T1000 (cell line): Measurements from ENCODE around the gene COX6B2.

Experiments used
- DNase-seq: peaks from one replicate; lab custom pipeline; 2025; ENCODE audit warnings: mixed read lengths; lab: John Stamatoyannopoulos, UW

Gene COX6B2

DNA sequence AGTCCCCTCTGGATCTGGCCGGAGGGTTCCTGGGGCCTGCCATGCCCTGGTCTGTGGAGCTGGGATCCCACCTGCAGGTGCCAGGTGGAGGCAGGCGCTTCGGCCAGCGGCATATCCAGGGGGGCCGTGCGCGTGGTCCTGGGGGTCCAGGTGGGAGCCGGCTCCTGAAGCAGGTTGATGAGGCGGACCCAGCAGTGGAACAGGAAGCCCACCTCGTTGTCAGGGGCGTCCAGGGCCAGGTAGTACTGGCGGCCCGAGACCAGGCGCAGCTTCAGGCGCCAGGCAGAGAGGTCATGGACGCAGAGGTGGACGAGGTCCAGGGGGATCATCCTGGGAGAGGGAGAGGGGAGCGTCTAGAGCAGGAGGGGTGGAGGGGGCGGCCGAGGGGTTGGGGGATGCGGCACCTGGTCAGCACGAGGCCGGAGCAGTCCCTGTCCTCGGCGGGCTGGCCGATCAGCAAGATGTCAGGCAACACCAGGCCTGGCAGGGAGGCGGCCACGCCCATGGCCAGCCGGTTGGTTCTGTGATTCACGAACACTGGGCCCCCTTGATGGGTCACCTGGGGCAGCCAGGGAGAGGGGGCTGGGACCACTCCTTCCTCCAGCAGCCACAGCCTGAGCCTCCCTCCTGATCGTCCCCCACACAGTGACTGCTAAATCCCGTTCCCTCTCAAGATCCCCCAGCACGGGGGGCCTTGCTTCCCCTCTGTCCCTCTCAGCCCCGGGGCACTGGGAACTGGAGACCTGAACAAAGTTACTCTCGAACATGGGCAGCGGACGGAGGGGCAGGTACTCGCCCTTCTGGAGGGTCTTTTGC is 7.9 kb upstream of the COX6B2 start:
- no peak for DNase-seq

DNA sequence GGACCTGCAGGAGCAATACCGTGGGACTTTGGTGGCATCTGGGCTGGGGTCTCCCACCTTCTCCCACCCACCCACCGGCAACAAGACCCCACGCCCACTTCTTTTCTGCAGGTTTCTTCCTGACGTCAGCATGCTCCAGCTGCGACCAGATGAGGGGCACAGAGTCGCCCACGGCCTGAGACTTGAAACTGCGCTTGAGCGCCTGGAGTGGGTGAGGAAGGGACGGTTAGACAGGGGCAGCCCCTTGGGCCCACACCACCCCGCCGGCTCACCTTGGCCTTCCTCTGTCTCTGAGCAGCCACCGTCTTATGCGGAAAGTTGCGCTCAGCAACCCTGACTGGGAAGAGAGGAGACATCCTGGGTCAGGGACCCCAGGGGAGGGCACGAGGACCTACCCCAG is 6.4 kb upstream of the COX6B2 start:
- no peak for DNase-seq

DNA sequence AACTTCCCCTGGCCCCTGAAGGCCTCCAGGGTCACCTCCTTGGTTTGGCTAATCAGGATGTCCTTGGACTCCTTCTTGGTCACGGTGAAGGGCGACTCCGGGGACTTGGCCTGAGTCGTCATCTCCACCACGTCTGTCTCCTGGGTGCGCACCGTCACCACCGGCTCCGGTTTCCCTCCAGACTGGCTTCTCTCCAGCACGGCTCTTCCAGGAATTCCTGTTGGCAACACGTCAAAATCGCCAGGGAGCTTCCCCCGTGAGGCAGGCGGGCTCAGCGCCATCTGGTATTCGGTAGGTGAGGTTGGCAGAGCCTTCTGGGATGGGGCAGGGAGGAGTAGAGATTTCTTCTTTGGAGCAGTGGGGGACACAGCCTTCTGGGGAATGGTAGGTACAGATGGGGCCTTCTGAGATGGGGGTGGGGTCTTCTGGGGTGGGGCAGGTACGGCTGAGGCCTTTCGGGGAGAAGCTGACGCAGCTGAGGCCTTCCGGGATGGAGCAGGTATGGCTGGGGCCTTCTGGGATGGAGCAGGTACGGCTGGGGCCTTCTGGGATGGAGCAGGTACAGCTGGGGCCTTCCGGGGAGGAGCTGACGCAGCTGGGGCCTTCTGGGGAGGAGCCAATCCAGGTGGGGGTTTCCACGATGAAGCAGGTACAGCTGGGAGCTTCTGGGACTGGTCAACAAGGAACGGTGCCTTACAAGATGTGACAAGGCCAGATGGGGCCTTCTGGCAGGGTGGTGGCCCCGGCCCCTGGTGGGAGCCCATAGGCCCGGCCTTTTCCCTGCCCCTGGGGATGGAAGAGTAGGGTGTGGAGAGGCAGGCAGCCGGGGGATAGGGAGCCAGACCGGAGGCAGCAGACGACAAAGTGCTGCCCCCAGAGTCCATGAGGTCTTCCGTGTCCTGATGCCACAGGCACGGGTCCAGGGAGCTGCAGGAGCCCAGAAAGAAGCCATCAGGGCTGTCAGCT is 4.7 kb upstream of the COX6B2 start:
- no peak for DNase-seq

DNA sequence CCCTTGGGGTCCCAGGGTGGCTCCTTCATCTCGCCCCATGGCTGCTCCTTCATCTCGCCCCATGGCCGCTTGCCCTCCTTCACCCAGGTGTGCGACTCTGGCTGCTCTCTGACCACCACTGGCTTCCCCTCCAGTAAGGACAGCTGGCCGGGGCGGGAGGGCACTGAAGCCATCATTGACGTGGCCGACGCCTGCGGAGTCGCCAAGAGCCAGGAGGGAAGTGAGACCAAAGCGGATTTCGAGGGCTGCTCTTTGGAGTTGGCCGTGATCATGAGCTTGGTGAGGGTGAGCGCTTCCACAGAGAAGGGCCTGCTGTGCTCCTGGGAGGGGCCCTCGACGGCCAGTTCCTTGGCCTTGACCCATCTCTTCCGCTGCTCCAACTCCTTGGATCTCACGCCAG is 4.0 kb upstream of the COX6B2 start:
- DNase-seq = no peak

DNA sequence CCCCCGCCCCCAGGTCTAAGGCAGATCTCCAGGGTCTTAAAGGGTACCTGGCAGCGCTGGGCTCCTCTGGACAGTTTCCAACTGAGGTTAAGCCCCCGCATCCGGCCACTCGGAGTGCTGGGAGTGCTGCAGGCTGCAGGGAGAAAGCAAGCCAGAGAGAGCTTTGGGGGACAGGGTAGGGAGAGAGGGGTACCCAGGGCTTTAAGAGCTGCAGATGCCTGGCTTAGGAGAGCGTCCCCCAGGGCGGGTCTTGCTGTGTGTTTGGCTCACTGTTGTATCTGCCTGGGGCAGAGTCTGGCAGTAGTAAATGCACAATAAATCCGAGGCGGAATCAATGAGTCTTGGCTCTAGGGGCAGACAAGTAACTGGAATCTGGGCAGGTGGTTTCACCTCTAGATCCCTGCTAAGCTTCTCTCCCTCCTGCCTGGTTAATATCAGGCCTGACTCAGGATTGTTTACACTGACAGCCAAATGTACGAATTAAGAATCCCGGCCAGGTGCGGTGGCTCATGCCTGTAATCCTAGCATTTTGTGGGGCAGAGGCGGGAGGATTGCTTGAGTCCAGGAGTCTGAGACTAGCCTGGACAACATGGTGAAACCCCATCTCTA is 798 bp upstream of the COX6B2 start:
- no peak for DNase-seq

DNA sequence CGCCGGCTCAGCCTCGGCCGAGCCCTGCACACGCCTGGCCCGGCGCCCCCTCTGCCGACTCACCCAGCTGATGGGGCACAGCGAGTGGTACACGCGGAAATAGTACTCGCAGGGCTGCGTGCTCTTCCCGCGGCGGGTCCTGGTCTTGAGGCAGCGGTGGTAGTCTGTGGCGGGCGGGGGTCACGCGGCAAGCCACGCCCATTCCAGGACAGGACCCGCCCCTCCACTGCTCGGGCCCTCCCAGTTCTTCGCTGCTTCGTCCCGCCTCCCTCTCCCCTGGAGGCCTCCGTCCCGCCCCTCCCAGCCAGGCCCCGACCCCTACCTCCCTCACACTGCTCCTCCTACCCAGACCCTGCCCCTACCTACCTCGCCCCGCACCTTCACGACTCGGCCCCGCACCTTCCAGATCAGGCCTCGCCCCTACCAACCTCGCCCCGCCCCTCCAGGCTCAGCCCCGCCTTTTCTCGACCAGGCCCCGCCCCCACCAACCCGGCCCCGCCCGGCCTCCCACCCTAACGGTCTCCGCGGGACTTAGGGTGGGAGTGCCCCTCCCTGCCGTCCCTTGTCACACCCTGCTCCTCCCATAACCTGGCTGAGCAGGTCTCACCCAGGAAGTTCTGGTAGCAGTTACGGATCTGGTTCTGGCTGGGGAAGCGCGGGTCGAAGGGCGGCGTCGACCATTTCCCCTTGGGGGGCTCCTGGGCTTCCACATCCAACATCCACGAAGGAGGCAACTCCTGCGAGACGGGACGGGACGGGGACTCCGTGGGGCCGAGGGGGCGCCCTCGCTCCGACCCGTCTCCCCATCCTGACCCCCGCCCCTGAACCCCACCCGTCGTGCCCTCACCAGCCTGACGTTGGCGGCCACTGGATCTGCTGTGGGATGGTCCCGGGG is 469 bp downstream of the COX6B2 start:
- DNase-seq = peak; percentile 54

DNA sequence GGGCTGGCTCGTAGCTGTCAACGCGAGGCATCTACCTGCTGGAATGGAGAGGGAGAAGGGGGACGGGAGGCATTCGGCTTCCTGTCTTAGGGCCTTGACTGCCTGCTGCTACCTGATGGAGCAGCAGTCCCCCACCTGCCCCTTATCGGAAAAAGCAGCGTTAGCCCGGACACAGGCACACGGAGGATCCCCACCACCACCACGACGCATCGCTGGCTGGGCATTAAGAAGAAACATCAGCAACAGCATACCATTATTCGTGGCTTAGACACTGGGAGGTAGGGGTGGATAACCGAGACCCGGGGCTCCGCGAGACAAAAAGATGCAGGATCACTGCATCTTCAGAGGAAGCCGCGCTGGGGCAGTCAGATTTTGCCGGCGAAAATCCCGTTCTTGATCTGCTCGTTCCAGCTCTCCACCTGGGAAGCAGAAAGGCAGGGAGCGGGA is 1.1 kb downstream of the COX6B2 start:
- DNase-seq = no peak

DNA sequence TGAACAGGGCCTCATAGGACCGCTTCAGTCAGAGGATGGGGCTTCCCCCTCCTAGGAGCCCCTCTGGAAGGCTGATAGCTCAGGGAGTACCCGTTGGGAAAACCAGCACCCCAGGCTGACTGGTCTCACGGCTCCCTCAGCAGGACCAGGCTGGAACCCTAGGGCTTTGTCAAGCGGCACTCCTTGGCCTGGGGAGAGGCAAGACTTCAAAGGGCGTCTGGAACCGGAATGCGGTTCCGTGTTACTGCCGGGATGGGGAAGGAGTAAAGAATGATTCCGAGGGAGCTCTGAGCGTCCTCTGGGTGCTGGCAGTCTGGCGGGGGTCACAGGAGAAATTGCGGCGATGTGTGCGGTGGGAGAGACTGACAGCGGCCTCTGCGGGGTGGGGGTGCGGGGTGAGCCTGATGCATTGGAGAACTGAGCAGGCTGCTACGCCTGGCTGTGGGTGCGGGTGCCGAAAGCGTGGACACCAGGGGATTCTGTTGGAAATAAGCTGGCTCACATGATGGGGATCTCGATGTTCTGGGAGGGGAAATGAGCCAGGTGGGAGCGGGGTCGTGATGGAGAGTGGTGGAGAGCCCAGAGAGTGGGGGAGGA is 1.9 kb downstream of the COX6B2 start:
- DNase-seq = no peak

DNA sequence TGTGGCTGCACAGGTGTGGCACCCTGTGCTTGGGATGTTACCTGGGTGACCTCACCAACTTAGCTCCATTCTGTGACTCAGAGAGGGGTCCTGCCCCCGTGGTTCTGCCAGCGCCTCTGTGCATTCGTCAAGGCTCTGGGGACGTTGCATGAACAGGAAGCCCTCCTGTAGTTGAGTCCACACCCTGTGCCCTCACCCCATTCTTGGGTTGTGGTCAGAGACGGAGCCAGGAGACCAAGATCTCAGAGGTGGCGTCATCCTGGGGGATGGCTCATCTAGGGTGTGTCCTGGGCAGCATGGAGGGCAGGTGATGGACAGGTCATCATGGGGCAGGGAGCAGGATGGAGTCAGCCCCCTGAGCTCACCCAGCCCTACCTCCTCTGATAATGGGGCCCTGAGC is 2.5 kb downstream of the COX6B2 start:
- no peak for DNase-seq

DNA sequence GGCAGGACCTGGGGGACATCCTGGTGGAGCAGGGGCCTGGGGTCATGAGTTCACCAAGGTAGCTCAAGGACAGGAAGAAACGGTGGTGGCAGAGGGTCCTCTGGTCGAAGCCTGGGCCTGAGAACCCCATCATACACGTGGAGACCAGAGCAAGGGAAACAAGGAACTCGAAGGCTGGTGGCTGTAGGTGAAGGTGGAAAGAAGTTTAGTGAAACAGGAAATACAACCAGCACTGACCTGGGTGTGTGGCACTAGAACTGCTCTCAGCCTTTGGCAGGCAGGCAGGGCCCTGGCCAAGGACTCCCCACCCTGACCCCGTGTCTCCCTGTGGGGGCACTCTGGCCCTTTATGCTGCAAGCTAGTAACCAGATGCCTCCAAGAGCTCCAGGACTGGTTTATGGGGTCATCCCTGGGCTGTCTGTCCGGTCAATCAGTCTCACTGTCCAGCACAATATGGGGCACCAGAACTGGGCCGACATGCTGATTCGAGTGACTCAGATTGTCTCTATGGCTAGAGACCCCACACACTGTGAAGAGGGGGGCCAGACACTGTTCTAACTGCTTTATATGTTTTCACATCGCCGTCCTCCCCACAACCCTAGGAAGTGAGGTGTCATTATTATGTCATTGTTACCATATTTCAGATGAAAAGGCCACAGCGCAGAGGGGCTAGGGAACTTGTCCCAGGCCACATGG is 3.8 kb downstream of the COX6B2 start:
- no peak for DNase-seq

DNA sequence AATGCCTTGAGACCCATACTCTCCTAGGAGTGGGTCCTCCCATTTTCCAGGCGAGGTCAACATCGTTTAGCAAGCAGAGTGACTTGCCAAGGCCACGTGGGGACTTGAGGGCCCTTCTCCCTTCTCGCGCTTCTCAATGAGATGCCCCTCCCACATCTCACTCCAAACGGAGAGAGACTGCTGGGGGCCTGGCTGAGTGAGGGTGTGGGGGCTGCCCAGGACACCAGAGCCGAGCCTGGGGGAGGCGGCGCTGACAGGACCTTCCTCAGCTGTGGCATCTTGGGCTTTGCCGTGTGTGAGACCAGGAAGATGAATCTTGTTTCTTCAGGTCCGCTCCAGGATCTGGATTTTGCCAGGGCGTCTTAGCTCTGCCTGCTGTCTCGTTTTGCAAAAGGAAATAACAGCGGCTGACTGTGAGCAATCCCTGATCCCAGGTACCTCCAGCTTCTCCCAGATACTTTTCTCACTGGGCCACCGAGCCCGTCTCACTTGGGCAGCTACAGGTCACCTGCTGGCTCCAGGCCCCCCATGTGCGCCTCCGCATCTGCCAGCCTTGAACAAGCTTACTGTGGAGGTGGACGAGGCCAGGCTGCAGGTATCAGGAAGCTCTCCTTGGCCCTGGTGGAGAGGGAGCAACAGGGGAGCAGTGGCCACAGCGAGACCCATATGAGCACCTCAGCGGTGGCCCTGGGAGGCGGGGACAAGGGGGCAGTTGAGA is 6.0 kb downstream of the COX6B2 start:
- DNase-seq = no peak

DNA sequence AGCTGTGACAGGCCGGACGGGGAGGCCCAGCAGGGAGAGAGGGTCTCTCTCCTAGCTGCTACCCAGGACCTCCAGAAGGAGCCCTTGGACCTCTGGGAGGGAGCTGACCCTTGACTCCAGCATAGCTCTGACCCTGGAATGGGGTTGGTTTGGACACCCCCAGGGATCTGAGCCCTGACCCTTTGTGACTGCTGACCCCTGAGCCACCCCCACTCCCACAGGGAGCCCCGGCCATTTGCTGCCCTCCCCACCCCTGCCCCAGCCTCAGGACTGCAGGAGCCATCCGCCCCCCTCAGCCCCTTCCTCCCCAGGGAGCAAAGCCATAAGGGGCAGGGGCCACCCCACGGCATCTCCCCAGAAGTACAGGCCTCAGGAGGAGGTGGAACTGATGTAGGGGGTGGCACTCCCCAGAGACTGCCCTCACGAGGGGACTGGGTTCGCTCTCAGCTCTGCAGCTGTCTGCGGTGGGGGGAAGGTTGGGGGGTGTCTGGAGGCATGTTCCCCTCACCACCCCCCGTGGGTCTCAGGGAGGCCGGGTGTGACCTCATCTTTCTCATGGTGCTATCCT is 7.0 kb downstream of the COX6B2 start:
- DNase-seq = no peak

DNA sequence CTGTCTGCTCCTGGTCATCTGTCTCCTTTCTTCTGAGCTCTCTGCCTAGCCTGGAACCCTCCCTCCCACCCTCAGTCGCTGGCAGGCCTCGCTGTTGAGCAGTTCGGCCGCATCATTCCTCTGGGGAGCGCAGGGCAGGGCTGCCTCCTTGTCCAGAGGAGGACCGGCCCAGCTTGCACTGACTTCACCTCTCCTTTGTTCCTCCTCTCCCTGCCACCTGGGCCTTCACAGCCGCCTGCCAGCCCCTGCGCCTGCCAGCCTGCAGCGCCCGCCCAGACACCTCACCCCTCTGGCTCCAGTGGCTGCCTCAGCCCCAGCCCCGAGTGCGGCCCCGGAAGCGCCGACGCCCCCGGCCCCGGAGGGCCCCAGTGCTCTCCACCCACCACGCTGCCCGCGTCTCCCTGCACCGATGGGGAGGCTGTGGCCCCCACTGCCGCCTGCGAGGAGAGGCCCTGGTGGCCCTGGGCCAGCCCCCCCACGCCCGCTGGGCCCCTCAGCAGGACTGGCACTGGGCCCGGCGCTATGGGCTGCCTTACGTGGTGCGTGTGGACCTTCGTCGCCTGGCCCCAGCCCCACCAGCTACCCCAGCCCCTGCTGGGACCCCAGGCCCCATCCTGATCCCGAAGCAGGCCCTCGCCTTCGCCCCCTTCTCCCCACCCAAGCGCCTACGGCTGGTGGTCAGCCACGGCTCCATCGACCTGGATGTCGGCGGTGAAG is 7.6 kb downstream of the COX6B2 start:
- DNase-seq = no peak

DNA sequence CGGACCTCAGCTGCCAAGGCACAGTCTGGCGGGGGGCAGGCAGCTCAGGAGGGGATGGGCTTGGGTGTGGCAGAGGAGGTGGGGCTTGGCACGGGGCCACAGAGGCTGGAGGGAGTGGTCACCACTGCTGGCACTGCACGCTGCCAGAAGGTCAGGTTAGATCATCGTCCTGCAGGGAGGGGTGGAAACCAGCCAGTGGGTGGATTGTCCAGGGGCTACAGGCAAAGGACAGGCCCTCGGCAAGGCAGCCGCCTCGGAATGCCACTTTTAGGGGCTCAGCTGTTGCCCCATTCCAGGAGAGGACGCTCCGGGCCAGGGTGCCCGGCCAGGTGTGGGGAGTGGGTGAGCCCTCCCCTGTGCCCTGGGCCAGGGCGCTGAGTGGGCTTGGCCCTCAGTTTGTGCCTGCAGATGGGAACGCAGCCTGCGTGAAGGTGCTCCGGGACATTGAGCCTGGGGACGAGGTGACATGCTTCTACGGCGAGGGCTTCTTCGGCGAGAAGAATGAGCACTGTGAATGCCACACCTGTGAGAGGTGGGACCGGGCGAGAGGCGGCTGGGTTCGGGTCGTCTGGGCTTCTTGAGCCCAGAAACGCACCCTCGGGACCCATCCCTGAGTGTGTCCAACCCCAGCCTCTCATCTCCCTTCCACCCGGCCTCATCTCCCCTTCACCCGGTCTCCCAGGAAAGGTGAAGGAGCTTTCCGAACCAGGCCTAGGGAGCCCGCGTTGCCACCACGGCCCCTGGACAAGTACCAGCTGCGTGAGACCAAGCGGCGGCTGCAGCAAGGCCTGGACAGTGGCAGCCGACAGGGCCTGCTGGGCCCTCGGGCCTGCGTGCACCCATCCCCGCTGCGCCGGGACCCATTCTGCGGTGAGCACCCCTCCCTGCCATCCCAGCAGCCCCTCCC is 8.4 kb downstream of the COX6B2 start:
- DNase-seq = no peak

DNA sequence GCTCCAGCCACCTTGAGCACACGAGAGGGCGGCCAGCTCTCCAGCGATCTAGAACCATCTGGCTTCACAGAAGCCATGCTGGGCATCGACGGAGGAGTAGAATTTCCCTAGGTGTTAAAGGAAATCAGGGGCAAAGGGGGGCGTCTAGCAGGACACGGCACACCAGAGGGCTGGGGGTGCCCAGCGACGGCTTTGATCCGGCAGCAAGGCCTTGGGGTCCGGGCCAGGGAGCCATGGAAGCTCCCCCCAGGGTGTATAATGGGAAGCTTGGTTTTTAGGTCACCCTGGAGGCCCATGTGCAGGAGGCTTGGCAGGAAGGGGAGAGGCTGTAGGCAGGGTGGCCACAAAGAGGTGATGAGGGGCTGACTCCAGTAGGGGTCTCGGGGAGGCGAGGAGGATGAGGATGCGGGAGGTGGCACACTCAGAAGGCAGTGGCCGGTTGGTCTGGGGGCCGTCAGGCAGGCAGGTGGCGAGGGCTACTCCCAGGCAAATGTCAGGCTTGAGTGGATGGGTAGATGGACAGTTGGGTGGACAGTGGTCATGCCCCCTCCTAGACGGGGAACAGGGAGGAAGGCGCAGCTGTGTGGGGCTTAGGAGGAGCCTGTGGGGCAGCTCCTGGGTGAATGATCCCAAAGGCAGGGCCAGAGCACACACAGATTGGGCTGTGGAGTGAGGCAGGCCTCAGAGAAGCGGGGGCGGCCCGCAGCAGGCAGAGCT is 9.3 kb downstream of the COX6B2 start:
- no peak for DNase-seq

DNA sequence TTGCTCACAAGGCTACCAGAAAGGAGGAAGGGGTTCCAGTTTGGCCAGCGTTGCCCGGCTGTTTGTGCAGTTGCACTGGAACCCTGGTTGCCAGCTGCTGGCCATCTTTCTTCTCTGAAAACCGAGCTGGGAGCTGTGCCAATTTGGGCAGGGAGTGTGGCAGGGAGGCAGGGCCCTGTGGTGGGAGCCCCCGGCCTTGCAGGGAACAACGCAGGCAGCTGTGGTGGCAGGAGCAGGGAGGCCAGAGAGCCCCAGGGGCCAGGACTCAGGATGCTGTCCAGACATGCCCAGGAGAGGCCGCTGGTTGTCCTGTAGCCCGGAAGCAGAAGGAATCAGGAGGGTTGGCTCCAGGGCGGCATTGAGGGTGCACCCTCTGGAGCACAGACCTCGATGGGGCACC is 10.1 kb downstream of the COX6B2 start:
- DNase-seq = no peak
